Tibial nerve (tissue), 4 donors: Measurements from ENCODE around the gene DSN1.

Source experiments
- EP300 ChIP-seq, 2 donors: sonication (generic); formaldehyde crosslinking; IDR thresholded peaks; one replicate each; pipeline ENCODE4 v1.6.1; 2017; ENCODE audit warnings: antibody characterized with exemption in 2 of 2, mild to moderate bottlenecking in 1 of 2
- POLR2A ChIP-seq, 2 donors: fragments of 450-650 bp; IDR thresholded peaks; one replicate each; pipeline ENCODE4 v1.6.1; 2017; ENCODE audit warnings: antibody characterized with exemption in 2 of 2, mild to moderate bottlenecking in 2 of 2, moderate library complexity in 2 of 2
- TF ChIP-seq, protein P1 (sequence below), 5 experiments: fragments of 200-600 bp in 3 of 5; fragments of 450-650 bp in 2 of 5; sonication (generic) in 3 of 5; IDR thresholded peaks; one replicate each; pipeline ENCODE4 v1.5.1; 2016 to 2019; ENCODE audit warnings: antibody characterized with exemption in 5 of 5, mild to moderate bottlenecking in 3 of 5, moderate library complexity in 2 of 5

- TF ChIP-seq, protein P1, sequence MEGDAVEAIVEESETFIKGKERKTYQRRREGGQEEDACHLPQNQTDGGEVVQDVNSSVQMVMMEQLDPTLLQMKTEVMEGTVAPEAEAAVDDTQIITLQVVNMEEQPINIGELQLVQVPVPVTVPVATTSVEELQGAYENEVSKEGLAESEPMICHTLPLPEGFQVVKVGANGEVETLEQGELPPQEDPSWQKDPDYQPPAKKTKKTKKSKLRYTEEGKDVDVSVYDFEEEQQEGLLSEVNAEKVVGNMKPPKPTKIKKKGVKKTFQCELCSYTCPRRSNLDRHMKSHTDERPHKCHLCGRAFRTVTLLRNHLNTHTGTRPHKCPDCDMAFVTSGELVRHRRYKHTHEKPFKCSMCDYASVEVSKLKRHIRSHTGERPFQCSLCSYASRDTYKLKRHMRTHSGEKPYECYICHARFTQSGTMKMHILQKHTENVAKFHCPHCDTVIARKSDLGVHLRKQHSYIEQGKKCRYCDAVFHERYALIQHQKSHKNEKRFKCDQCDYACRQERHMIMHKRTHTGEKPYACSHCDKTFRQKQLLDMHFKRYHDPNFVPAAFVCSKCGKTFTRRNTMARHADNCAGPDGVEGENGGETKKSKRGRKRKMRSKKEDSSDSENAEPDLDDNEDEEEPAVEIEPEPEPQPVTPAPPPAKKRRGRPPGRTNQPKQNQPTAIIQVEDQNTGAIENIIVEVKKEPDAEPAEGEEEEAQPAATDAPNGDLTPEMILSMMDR (IDR thresholded peaks at IDR 0.05) = no peak
- TF ChIP-seq POLR2A (IDR thresholded peaks at IDR 0.05) = no peak
- no peak for TF ChIP-seq EP300 (IDR thresholded peaks at IDR 0.05)
Observed at GRCh38 chr20:36792422-36792821, 18.9 kb upstream of the DSN1 start.
